HCT116 (cell line): ENCODE results near the gene UBE2E2. TPM values are rescaled to one million over a fixed set of nuclear protein-coding genes. Genes with fewer than 3 reads are reported as not detected.

Experiments
- ATAC-seq: fragments of 200-7000 bp; cut with Tn5 transposase; 2 replicates; pipeline ENCODE4 v1.9.1; 2020; ENCODE audit warnings: mild to moderate bottlenecking, moderate library complexity
- BruUV-seq: library from RNA; stranded (reverse); fragments of 400-500 nt; replicated peaks from 2 replicates; lab custom pipeline; 2021; lab: Mats Ljungman, UMichigan
- CTCF ChIA-PET: fragments of 300-600 bp; sonication (Branson Sonifier 250); formaldehyde crosslinking; loops from one replicate; lab custom pipeline; 2021; ENCODE audit warnings: antibody characterized with exemption; lab: Charles Lee
- POLR2A ChIA-PET: fragments of 300-600, 350-600 bp; sonication (Branson Sonifier 250); formaldehyde crosslinking; loops from one replicate; lab custom pipeline; 2021; ENCODE audit warnings: antibody characterized with exemption; lab: Charles Lee
- RAD21 ChIA-PET, 2 experiments: fragments of 300-600 bp; sonication (Branson Sonifier 250); formaldehyde crosslinking; loops; one replicate each; lab custom pipeline; 2023; ENCODE audit warnings: low total read pairs in 2 of 2; ENCODE audit not compliant: uncharacterized antibody in 2 of 2, unreplicated experiment in 2 of 2, low non-redundant PET in 1 of 2; lab: Charles Lee
- DNase-seq: peaks from one replicate; pipeline ENCODE4 v3.0.0-alpha.2; 2010; ENCODE audit warnings: low read depth, low spot score
- H2AFZ ChIP-seq: fragments of 200-600 bp; shearing (Covaris generic), sonication (generic); 2 replicates; pipeline ENCODE4 v1.6.1; 2017; ENCODE audit warnings: low read depth, mixed run types, mixed read lengths, antibody characterized with exemption, low read length; ENCODE audit not compliant: poor library complexity, severe bottlenecking
- H3K27ac ChIP-seq: 2 replicates; pipeline ENCODE4 v1.5.1; 2012; ENCODE audit warnings: low read depth, low read length
- H3K27me3 ChIP-seq: fragments of 200-600 bp; sonication (generic); 2 replicates; pipeline ENCODE4 v1.6.1; 2016; ENCODE audit warnings: mixed run types, low read length, mixed read lengths; ENCODE audit not compliant: insufficient read depth
- H3K36me3 ChIP-seq, 2 experiments: fragments of 200-500 bp in 1 of 2; fragments of 200-600 bp in 1 of 2; sonication (Bioruptor generic) in 1 of 2; sonication (generic) in 1 of 2; 2 replicates each; pipeline versions ENCODE4 v1.5.1 to v1.6.1; 2014 to 2016; ENCODE audit warnings: low read length in 2 of 2, inconsistent platforms in 1 of 2, mixed read lengths in 1 of 2, mixed run types in 1 of 2; ENCODE audit not compliant: insufficient read depth in 2 of 2, control insufficient read depth in 1 of 2
- H3K4me1 ChIP-seq, 2 experiments: fragments of 200-600 bp in 1 of 2; sonication (generic) in 1 of 2; 2 replicates each; pipeline versions ENCODE4 v1.5.1 to v1.6.1; 2012 to 2017; ENCODE audit warnings: low read length in 2 of 2, inconsistent platforms in 1 of 2, mild to moderate bottlenecking in 1 of 2, mixed read lengths in 1 of 2, mixed run types in 1 of 2, moderate library complexity in 1 of 2; ENCODE audit not compliant: insufficient read depth in 2 of 2, control insufficient read depth in 1 of 2
- H3K4me2 ChIP-seq: fragments of 200-600 bp; sonication (generic); 2 replicates; pipeline ENCODE4 v1.6.1; 2017; ENCODE audit warnings: mixed run types, low read length, mixed read lengths
- H3K4me3 ChIP-seq, 2 experiments: fragments of 200-600 bp in 1 of 2; sonication (generic) in 1 of 2; replicated peaks in 1 of 2; 2 replicates each; pipeline ENCODE4 v1.5.1; 2011 to 2016; ENCODE audit warnings: low read length in 2 of 2, control low read depth in 1 of 2, low read depth in 1 of 2, mild to moderate bottlenecking in 1 of 2, mixed read lengths in 1 of 2, mixed run types in 1 of 2
- H3K79me2 ChIP-seq: fragments of 200-600 bp; sonication (generic); 2 replicates; pipeline ENCODE4 v1.6.1; 2017; ENCODE audit warnings: mild to moderate bottlenecking, mixed run types, low read length, moderate library complexity, mixed read lengths; ENCODE audit not compliant: insufficient read depth
- H3K9ac ChIP-seq: fragments of 200-600 bp; sonication (generic); 2 replicates; pipeline ENCODE4 v1.6.1; 2016; ENCODE audit warnings: low read length, mixed read lengths
- H3K9me2 ChIP-seq: fragments of 200-600 bp; sonication (generic), shearing (Covaris generic); 2 replicates; pipeline ENCODE4 v1.6.1; 2017; ENCODE audit warnings: mixed run types, mild to moderate bottlenecking, moderate library complexity; ENCODE audit not compliant: insufficient read depth
- H3K9me3 ChIP-seq, 2 experiments: fragments of 200-500 bp in 1 of 2; fragments of 200-600 bp in 1 of 2; sonication (Bioruptor generic) in 1 of 2; sonication (generic) in 1 of 2; 2 replicates each; pipeline ENCODE4 v1.6.1; 2014 to 2017; ENCODE audit warnings: low read length in 2 of 2, mixed read lengths in 2 of 2, inconsistent platforms in 1 of 2, low read depth in 1 of 2, mild to moderate bottlenecking in 1 of 2, mixed run types in 1 of 2, moderate library complexity in 1 of 2; ENCODE audit not compliant: control insufficient read depth in 1 of 2, insufficient read depth in 1 of 2
- H4K20me1 ChIP-seq: fragments of 200-600 bp; sonication (generic), shearing (Covaris generic); 2 replicates; pipeline ENCODE4 v1.6.1; 2017; ENCODE audit warnings: mixed run types, mild to moderate bottlenecking, moderate library complexity; ENCODE audit not compliant: insufficient read depth
- CBX3 ChIP-seq: IDR thresholded peaks from 2 replicates; pipeline ENCODE4 v1.6.1; 2012; ENCODE audit warnings: low read depth
- CEBPB ChIP-seq: IDR thresholded peaks from 2 replicates; pipeline ENCODE4 v1.6.1; 2012; ENCODE audit warnings: low read depth
- ELF1 ChIP-seq: IDR thresholded peaks from 2 replicates; pipeline ENCODE4 v1.6.1; 2012; ENCODE audit warnings: low read depth, borderline replicate concordance
- EZH2 ChIP-seq: fragments of 200-600 bp; sonication (generic); IDR thresholded peaks from 2 replicates; pipeline ENCODE4 v1.6.1; 2017; ENCODE audit warnings: antibody characterized with exemption, mixed run types
- JUND ChIP-seq: IDR thresholded peaks from 2 replicates; pipeline ENCODE4 v1.6.1; 2012
- MAX ChIP-seq: IDR thresholded peaks from 2 replicates; pipeline ENCODE4 v1.6.1; 2012
- RAD21 ChIP-seq: IDR thresholded peaks from 2 replicates; pipeline ENCODE4 v1.6.1; 2012; ENCODE audit warnings: low read depth, mild to moderate bottlenecking
- SIN3A ChIP-seq: IDR thresholded peaks from 2 replicates; pipeline ENCODE4 v1.6.1; 2012; ENCODE audit warnings: low read depth
- SP1 ChIP-seq: IDR thresholded peaks from 2 replicates; pipeline ENCODE4 v1.6.1; 2012; ENCODE audit warnings: low read depth
- intact Hi-C: fragments of 100-400 bp; cut with micrococcal nuclease; formaldehyde crosslinking; loops from 2 replicates; pipeline ENCODE4 v1.10.0; 2022
- total RNA-seq: library from RNA; stranded (reverse); gene quantifications from one replicate; pipeline ENCODE4 v1.2.1, GENCODE V29; 2021; ENCODE audit not compliant: unreplicated experiment
- TF ChIP-seq, protein P1 (sequence below), 3 experiments: fragments of 200-600 bp in 1 of 3; sonication (generic) in 1 of 3; IDR thresholded peaks in 2 of 3; conservative IDR thresholded peaks in 1 of 3; 2 replicates each; pipeline ENCODE4 v1.5.1; 2012 to 2017; ENCODE audit warnings: low read depth in 2 of 3, low read length in 2 of 3, antibody characterized with exemption in 1 of 3, borderline replicate concordance in 1 of 3, control low read depth in 1 of 3, mild to moderate bottlenecking in 1 of 3, mixed read lengths in 1 of 3, mixed run types in 1 of 3, moderate library complexity in 1 of 3; ENCODE audit not compliant: insufficient read depth in 1 of 3

Gene UBE2E2
- total RNA-seq, 1 experiment from 2014 or later = 21.4 TPM

DNA sequence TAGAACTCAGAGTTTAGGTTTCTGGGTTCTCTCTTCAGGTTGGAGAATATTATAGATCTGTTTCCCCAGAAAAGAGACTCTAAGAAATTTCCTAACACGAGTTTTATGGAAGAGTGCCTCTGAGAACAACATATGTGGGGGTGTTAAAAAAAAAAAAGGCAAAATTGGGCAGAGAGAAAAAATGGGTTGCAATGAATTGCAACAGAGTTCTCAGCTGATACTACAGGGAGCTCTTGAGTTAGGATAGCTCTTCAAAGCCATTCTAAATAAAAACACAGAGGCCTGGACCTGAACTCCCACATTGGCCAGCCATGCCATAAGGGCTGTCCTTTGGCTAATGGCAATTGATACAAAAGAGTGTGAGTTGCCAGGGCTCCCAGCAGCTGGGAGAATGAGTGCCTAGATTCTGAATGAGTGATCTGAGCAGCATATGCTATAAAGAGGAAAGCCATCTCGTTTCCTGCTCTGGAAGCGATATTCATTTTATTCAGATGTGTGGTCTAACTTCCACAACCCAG lies 20.1 kb upstream of the UBE2E2 start (continued):
- TF ChIP-seq EZH2 (no peak), ELF1 (no peak), MAX (no peak), SP1 (no peak), CEBPB (no peak), JUND (no peak), CBX3 (no peak)

- H3K4me3 ChIP-seq = no peak overlapping the region
- no peak overlapping the region for H3K27ac ChIP-seq
- no peaks in the 10 kb centered on the region for H3K79me2 ChIP-seq
- ChIA-PET RAD21 (no interaction called here), CTCF (no interaction called here), POLR2A (no interaction called here)
- TF ChIP-seq, protein P1, sequence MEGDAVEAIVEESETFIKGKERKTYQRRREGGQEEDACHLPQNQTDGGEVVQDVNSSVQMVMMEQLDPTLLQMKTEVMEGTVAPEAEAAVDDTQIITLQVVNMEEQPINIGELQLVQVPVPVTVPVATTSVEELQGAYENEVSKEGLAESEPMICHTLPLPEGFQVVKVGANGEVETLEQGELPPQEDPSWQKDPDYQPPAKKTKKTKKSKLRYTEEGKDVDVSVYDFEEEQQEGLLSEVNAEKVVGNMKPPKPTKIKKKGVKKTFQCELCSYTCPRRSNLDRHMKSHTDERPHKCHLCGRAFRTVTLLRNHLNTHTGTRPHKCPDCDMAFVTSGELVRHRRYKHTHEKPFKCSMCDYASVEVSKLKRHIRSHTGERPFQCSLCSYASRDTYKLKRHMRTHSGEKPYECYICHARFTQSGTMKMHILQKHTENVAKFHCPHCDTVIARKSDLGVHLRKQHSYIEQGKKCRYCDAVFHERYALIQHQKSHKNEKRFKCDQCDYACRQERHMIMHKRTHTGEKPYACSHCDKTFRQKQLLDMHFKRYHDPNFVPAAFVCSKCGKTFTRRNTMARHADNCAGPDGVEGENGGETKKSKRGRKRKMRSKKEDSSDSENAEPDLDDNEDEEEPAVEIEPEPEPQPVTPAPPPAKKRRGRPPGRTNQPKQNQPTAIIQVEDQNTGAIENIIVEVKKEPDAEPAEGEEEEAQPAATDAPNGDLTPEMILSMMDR (IDR thresholded peaks at IDR 0.05 in 2 of 3, conservative IDR thresholded peaks at IDR 0.05 in 1 of 3; ENCODE audit: borderline replicate concordance in 1 of 3, insufficient read depth in 1 of 3, low read depth in 2 of 3, low read length in 2 of 3) = peak; percentile 42 to 67 (median 66); a peak in 5 of 6 replicates
- TF ChIP-seq MAX (peak; percentile 72), RAD21 (peak; percentile 84), SIN3A (no peak)
- no peak overlapping the region for H2AFZ ChIP-seq
- H3K9me2 ChIP-seq = no peaks in the 10 kb centered on the region
- no peak overlapping the region for H3K4me2 ChIP-seq
- H3K9ac ChIP-seq = no peak overlapping the region
- no TSS peak for BruUV-seq
- intact Hi-C loops = loop anchor here (5.0 kb wide), 2 partner anchors 579 to 619 kb away; no protein-coding TSS in a partner anchor
- H3K27me3 ChIP-seq = peaks cover 5% of the 10 kb centered on the region
- no peaks in the 10 kb centered on the region for H3K4me1 ChIP-seq
- H4K20me1 ChIP-seq = no peaks in the 10 kb centered on the region
- DNase-seq (peak; percentile 54), ATAC-seq (peak; percentile 98)
- no peaks in the 10 kb centered on the region for H3K36me3 ChIP-seq
- H3K9me3 ChIP-seq = no peaks in the 10 kb centered on the region
Measured at GRCh38 chr3:23183731-23184130, 19.4 kb upstream of the UBE2E2 start.
